PC-9 (cell line): ENCODE data around the gene FOS. TPM values are rescaled to one million over a fixed set of nuclear protein-coding genes. Genes with fewer than 3 reads are reported as not detected.

Experiments
- BruUV-seq: library from RNA; stranded (reverse); fragments of 400-500 nt; replicated peaks from 2 replicates; lab custom pipeline; 2021; lab: Mats Ljungman, UMichigan
- CTCF ChIA-PET: fragments of 300-600 bp; sonication (Branson Sonifier 250); formaldehyde crosslinking; loops from one replicate; lab custom pipeline; 2022; ENCODE audit warnings: antibody characterized with exemption; lab: Charles Lee
- POLR2A ChIA-PET: fragments of 300-600 bp; sonication (Branson Sonifier 250); formaldehyde crosslinking; loops from one replicate; lab custom pipeline; 2022; ENCODE audit warnings: antibody characterized with exemption; ENCODE audit not compliant: unreplicated experiment; lab: Charles Lee
- DNase-seq, 2 experiments: peaks; one replicate each; pipeline versions ENCODE4 v3.0.0 to v3.0.0-alpha.2; 2015 to 2022; ENCODE audit warnings: mixed read lengths in 1 of 2
- H2AFZ ChIP-seq: fragments of 200-600 bp; sonication (generic); 2 replicates; pipeline ENCODE4 v1.8.1; 2017; ENCODE audit warnings: antibody characterized with exemption
- H3F3A ChIP-seq: fragments of 200-600 bp; sonication (generic); 2 replicates; pipeline ENCODE4 v1.8.1; 2017; ENCODE audit warnings: antibody characterized with exemption, mild to moderate bottlenecking, low read depth; ENCODE audit not compliant: insufficient read depth
- H3K27ac ChIP-seq: fragments of 200-600 bp; sonication (generic); 2 replicates; pipeline ENCODE4 v1.6.1; 2016; ENCODE audit warnings: mixed run types
- H3K27me3 ChIP-seq: fragments of 200-600 bp; sonication (generic); 2 replicates; pipeline ENCODE4 v1.6.1; 2016; ENCODE audit warnings: low read depth, mixed run types; ENCODE audit not compliant: insufficient read depth
- H3K36me3 ChIP-seq: fragments of 200-600 bp; sonication (generic); 2 replicates; pipeline ENCODE4 v1.6.1; 2016; ENCODE audit warnings: low read depth, mixed run types
- H3K4me1 ChIP-seq: fragments of 200-600 bp; sonication (generic); replicated peaks from 2 replicates; pipeline ENCODE4 v1.6.1; 2016; ENCODE audit warnings: mixed run types; ENCODE audit not compliant: insufficient read depth
- H3K4me2 ChIP-seq: fragments of 200-600 bp; sonication (generic); 2 replicates; pipeline ENCODE4 v1.6.1; 2017; ENCODE audit warnings: mixed run types
- H3K4me3 ChIP-seq: fragments of 200-600 bp; sonication (generic); 2 replicates; pipeline ENCODE4 v1.6.1; 2016; ENCODE audit warnings: mixed run types
- H3K79me2 ChIP-seq: fragments of 200-600 bp; sonication (generic); 2 replicates; pipeline ENCODE4 v1.6.1; 2017; ENCODE audit warnings: low read depth, mixed run types
- H3K9me2 ChIP-seq: fragments of 200-600 bp; sonication (generic); 2 replicates; pipeline ENCODE4 v1.8.1; 2017; ENCODE audit warnings: mild to moderate bottlenecking; ENCODE audit not compliant: insufficient read depth
- H3K9me3 ChIP-seq: fragments of 200-600 bp; sonication (generic); 2 replicates; pipeline ENCODE4 v1.8.1; 2016; ENCODE audit warnings: low read depth; ENCODE audit not compliant: insufficient read depth
- H4K20me1 ChIP-seq: fragments of 200-600 bp; sonication (generic); 2 replicates; pipeline ENCODE4 v1.8.1; 2017; ENCODE audit not compliant: insufficient read depth
- CTCF ChIP-seq: fragments of 200-600 bp; sonication (generic); conservative IDR thresholded peaks from 2 replicates; pipeline ENCODE4 v1.6.1; 2017; ENCODE audit warnings: mixed run types, antibody characterized with exemption, mild to moderate bottlenecking, moderate library complexity
- EZH2 ChIP-seq: fragments of 200-600 bp; sonication (generic); IDR thresholded peaks from 2 replicates; pipeline ENCODE4 v1.8.0; 2017; ENCODE audit warnings: antibody characterized with exemption, low read depth
- intact Hi-C: fragments of 100-400 bp; cut with micrococcal nuclease; formaldehyde crosslinking; loops from one replicate; pipeline ENCODE4 v1.10.0; 2022; ENCODE audit not compliant: unreplicated experiment
- total RNA-seq: library from RNA; stranded (reverse); gene quantifications from 2 replicates; pipeline ENCODE4 v1.2.3, GENCODE V29; 2021

Gene FOS
- total RNA-seq, 1 experiment from 2014 or later = 84.6 TPM

DNA sequence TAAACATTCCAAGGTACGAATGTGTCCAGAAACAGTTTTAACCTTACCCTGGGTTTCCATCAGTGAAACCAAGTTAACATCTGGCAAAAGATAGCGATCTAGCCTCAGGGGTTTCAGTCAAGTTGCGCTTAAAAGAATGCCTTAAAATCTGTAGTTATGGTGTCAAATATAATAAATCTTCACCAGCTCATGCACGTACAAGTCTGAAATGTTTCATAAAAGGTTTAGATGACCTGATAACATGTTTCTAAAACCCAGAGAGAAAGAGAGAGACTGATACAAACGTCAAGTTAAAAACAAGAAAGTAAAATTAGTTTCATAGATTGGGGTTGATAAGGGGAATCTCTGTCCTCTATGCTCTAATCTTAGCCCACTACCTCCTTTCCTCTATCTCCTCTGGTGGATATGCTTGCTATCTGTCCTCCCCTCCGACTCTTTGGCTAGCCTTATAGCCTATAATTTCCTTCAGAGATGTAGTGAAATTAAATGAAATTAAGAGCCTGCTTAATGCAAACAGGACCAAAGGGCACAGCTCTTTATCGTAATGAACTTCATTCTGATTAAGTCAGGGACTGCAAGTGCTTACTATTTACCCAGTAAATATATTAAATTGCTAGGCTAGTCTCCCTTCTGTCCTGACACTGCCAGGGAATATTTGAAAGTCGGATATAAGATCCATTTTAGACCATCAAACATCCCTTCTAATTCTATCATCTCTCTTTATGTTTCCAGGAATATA is 18.4 kb upstream of the FOS start:
- Histone ChIP-seq H3K79me2 (no peaks in the 10 kb centered on the region), H3K9me2 (no peaks in the 10 kb centered on the region), H3K4me3 (no peak overlapping the region; the same call in 1 of the 2 replicates), H3F3A (peaks cover 52% of the 10 kb centered on the region), H3K27ac (peak overlapping the region; percentile 41; the same call in 1 of the 2 replicates), H3K4me2 (peak overlapping the region; percentile 91), H3K4me1 (peaks cover 59% of the 10 kb centered on the region), H3K9me3 (no peaks in the 10 kb centered on the region), H3K36me3 (no peaks in the 10 kb centered on the region), H2AFZ (peak overlapping the region; percentile 5), H4K20me1 (no peaks in the 10 kb centered on the region), H3K27me3 (no peaks in the 10 kb centered on the region)
- TF ChIP-seq CTCF (no peak), EZH2 (no peak)
- intact Hi-C loops = no loop called here
- no TSS peak for BruUV-seq
- POLR2A ChIA-PET = interaction anchor here (1.9 to 2.8 kb wide), 2 partner anchors 17 to 19 kb away, joined by 15 to 39 read pairs; partner anchors contain the start of gene FOS
- CTCF ChIA-PET = no interaction called here
- peak in 1 of 2 experiments; percentile 59 for DNase-seq

- no peak for DNase-seq
- no peaks in the 10 kb centered on the region for H3K9me3 ChIP-seq
- H3K27ac ChIP-seq = no peak overlapping the region
- H3K4me3 ChIP-seq = no peak overlapping the region
- no peak overlapping the region for H3K4me2 ChIP-seq
- CTCF ChIA-PET = no interaction called here
- H2AFZ ChIP-seq = no peak overlapping the region
- peaks cover 43% of the 10 kb centered on the region for H3K4me1 ChIP-seq
- POLR2A ChIA-PET = interaction anchor here (0.6 to 0.7 kb wide), 2 partner anchors 102 to 293 kb away, joined by 5 to 9 read pairs; no protein-coding TSS in a partner anchor
- intact Hi-C loops = no loop called here
- H3K9me2 ChIP-seq = no peaks in the 10 kb centered on the region
- no peaks in the 10 kb centered on the region for H3K27me3 ChIP-seq
- H4K20me1 ChIP-seq = no peaks in the 10 kb centered on the region
- TF ChIP-seq EZH2 = no peak
- TF ChIP-seq CTCF = no peak
- no peaks in the 10 kb centered on the region for H3K36me3 ChIP-seq
- H3K79me2 ChIP-seq = no peaks in the 10 kb centered on the region
- H3F3A ChIP-seq = peaks cover 39% of the 10 kb centered on the region
- BruUV-seq = no TSS peak
These were observed 16.8 kb upstream of the FOS start for GRCh38 chr14:75261820-75262219.

GRCh38 chr14:75262641-75263040 is 16.0 kb upstream of the FOS start:
- no peak for DNase-seq
- Histone ChIP-seq H4K20me1 (no peaks in the 10 kb centered on the region), H3K4me2 (no peak overlapping the region), H3K9me2 (no peaks in the 10 kb centered on the region), H3K36me3 (no peaks in the 10 kb centered on the region), H2AFZ (no peak overlapping the region), H3K27ac (no peak overlapping the region), H3K9me3 (no peaks in the 10 kb centered on the region), H3F3A (peaks cover 30% of the 10 kb centered on the region), H3K4me1 (peaks cover 34% of the 10 kb centered on the region), H3K79me2 (no peaks in the 10 kb centered on the region), H3K4me3 (no peak overlapping the region), H3K27me3 (no peaks in the 10 kb centered on the region)
- no TSS peak for BruUV-seq
- TF ChIP-seq CTCF (no peak), EZH2 (no peak)
- ChIA-PET CTCF (no interaction called here), POLR2A (no interaction called here)
- intact Hi-C loops = no loop called here
